GM12878 (cell line): ENCODE measurements around the gene PSMC3. TPM values are rescaled to one million over a fixed set of nuclear protein-coding genes. Genes with fewer than 3 reads are reported as not detected.

ENCODE experiments used
- ATAC-seq: fragments of 200-7000 bp; cut with Tn5 transposase; 3 replicates; pipeline ENCODE4 v1.9.1; 2020; ENCODE audit warnings: mild to moderate bottlenecking, moderate library complexity
- BruUV-seq: library from RNA; stranded (reverse); fragments of 400-500 nt; replicated peaks from 2 replicates; lab custom pipeline; 2021; lab: Mats Ljungman, UMichigan
- CTCF ChIA-PET: fragments of 300-600 bp; sonication (Branson Sonifier 250); formaldehyde crosslinking; extraction: SDS; loops from one replicate; lab custom pipeline; 2021; ENCODE audit warnings: inconsistent platforms; lab: Yijun Ruan, JAX
- POLR2A ChIA-PET: fragments of 350-600 bp; formaldehyde crosslinking; extraction: SDS; loops from one replicate; lab custom pipeline; 2021; ENCODE audit warnings: inconsistent platforms; lab: Charles Lee
- RAD21 ChIA-PET: fragments of 300-600 bp; sonication (Branson Sonifier 250); formaldehyde crosslinking; loops from one replicate; lab custom pipeline; 2023; ENCODE audit warnings: antibody characterized with exemption; ENCODE audit not compliant: unreplicated experiment; lab: Charles Lee
- SMC1A ChIA-PET: fragments of 300-600 bp; sonication (Branson Sonifier 250); formaldehyde crosslinking; loops from one replicate; lab custom pipeline; 2023; ENCODE audit not compliant: unreplicated experiment, uncharacterized antibody; lab: Charles Lee
- DNase-seq: peaks from one replicate; pipeline ENCODE4 v3.0.0-alpha.2; 2011; ENCODE audit warnings: low read depth, low spot score
- FAIRE-seq: peaks from 3 replicates; lab custom pipeline; 2011; peaks lifted over from hg19 to GRCh38; lab: Jason Lieb, UNC
- H2AFZ ChIP-seq: 2 replicates; pipeline ENCODE4 v1.6.0; 2011; ENCODE audit warnings: low read depth, low read length, control low read depth; ENCODE audit not compliant: control insufficient read depth
- H3K27ac ChIP-seq: 2 replicates; pipeline ENCODE4 v1.5.1; 2011; ENCODE audit warnings: control low read depth; ENCODE audit not compliant: control insufficient read depth, insufficient read depth
- H3K27me3 ChIP-seq, 2 experiments: replicated peaks in 1 of 2; 2 replicates each; pipeline versions ENCODE4 v1.6.0 to v1.6.1; 2011; ENCODE audit warnings: low read length in 1 of 2; ENCODE audit not compliant: control insufficient read depth in 2 of 2, insufficient read depth in 2 of 2
- H3K36me3 ChIP-seq, 2 experiments: 2 replicates each; pipeline ENCODE4 v1.5.1; 2011; ENCODE audit warnings: low read length in 1 of 2; ENCODE audit not compliant: control insufficient read depth in 2 of 2, insufficient read depth in 2 of 2
- H3K4me1 ChIP-seq: 2 replicates; pipeline ENCODE4 v1.6.1; 2011; ENCODE audit warnings: mild to moderate bottlenecking, low read length, moderate library complexity, mixed read lengths; ENCODE audit not compliant: control insufficient read depth, insufficient read depth
- H3K4me2 ChIP-seq: 2 replicates; pipeline ENCODE4 v1.6.0; 2011; ENCODE audit warnings: control low read depth; ENCODE audit not compliant: control insufficient read depth, insufficient read depth
- H3K4me3 ChIP-seq: fragments of 200-600 bp; sonication (generic); 2 replicates; pipeline ENCODE4 v1.5.1; 2016
- H3K79me2 ChIP-seq: 2 replicates; pipeline ENCODE4 v1.6.0; 2011; ENCODE audit warnings: low read length; ENCODE audit not compliant: control insufficient read depth, insufficient read depth
- H3K9ac ChIP-seq: 2 replicates; pipeline ENCODE4 v1.8.0; 2011; ENCODE audit warnings: low read length, control low read depth, mixed read lengths; ENCODE audit not compliant: control insufficient read depth, insufficient read depth
- H3K9me3 ChIP-seq: replicated peaks from 3 replicates; pipeline ENCODE4 v1.5.1; 2011; ENCODE audit warnings: mild to moderate bottlenecking, low read length; ENCODE audit not compliant: control insufficient read depth, insufficient read depth
- H4K20me1 ChIP-seq: 2 replicates; pipeline ENCODE4 v1.6.0; 2011; ENCODE audit not compliant: control insufficient read depth, insufficient read depth
- CBX5 ChIP-seq: sonication (generic); IDR thresholded peaks from 2 replicates; pipeline ENCODE4 v1.6.1; 2016; ENCODE audit warnings: low read depth, moderate library complexity, mild to moderate bottlenecking, inconsistent platforms
- E4F1 ChIP-seq: fragments of 450-650 bp; IDR thresholded peaks from 2 replicates; pipeline ENCODE4 v1.6.1; 2018; ENCODE audit warnings: borderline replicate concordance, mild to moderate bottlenecking; ENCODE audit not compliant: partially characterized antibody
- HCFC1 ChIP-seq: fragments of 150-350 bp; IDR thresholded peaks from 2 replicates; pipeline ENCODE4 v1.6.1; 2014; ENCODE audit warnings: low read length
- JUND ChIP-seq: IDR thresholded peaks from 2 replicates; pipeline ENCODE4 v1.6.1; 2012; ENCODE audit warnings: low read depth, mild to moderate bottlenecking, low read length, improper control_type of control experiment, moderate library complexity
- MXI1 ChIP-seq: fragments of 150-350 bp; IDR thresholded peaks from 2 replicates; pipeline ENCODE4 v1.6.1; 2011; ENCODE audit warnings: low read depth, mild to moderate bottlenecking, inconsistent platforms, low read length, improper control_type of control experiment
- NFYB ChIP-seq: IDR thresholded peaks from 2 replicates; pipeline ENCODE4 v1.6.1; 2011; ENCODE audit warnings: low read depth, mild to moderate bottlenecking, low read length, improper control_type of control experiment, moderate library complexity; ENCODE audit not compliant: insufficient read depth
- NKRF ChIP-seq: fragments of 450-650 bp; conservative IDR thresholded peaks from 2 replicates; pipeline ENCODE4 v1.6.1; 2017; ENCODE audit warnings: mild to moderate bottlenecking, moderate library complexity
- NRF1 ChIP-seq: conservative IDR thresholded peaks from 2 replicates; pipeline ENCODE4 v1.6.1; 2011; ENCODE audit warnings: mild to moderate bottlenecking, low read depth, low read length, improper control_type of control experiment
- PBX3 ChIP-seq: IDR thresholded peaks from 2 replicates; pipeline ENCODE4 v1.6.1; 2011; ENCODE audit warnings: mild to moderate bottlenecking, low read depth, low read length, moderate library complexity; ENCODE audit not compliant: insufficient replicate concordance
- RAD21 ChIP-seq: IDR thresholded peaks from 2 replicates; pipeline ENCODE4 v1.6.1; 2011; ENCODE audit warnings: mild to moderate bottlenecking, low read depth, low read length, moderate library complexity; ENCODE audit not compliant: insufficient read depth
- RBBP5 ChIP-seq: fragments of 200-600 bp; sonication (generic); conservative IDR thresholded peaks from 2 replicates; pipeline ENCODE4 v1.6.1; 2016
- SMAD1 ChIP-seq: fragments of 450-650 bp; IDR thresholded peaks from 2 replicates; pipeline ENCODE4 v1.6.1; 2018; ENCODE audit warnings: mild to moderate bottlenecking, low read depth; ENCODE audit not compliant: partially characterized antibody
- SPI1 ChIP-seq: IDR thresholded peaks from 2 replicates; pipeline ENCODE4 v1.6.1; 2011; ENCODE audit warnings: low read depth, mild to moderate bottlenecking, low read length, moderate library complexity, borderline replicate concordance; ENCODE audit not compliant: insufficient read depth
- SREBF1 ChIP-seq: IDR thresholded peaks from 2 replicates; pipeline ENCODE4 v1.6.1; 2012; ENCODE audit warnings: mild to moderate bottlenecking, low read length
- SUZ12 ChIP-seq: fragments of 200-600 bp; sonication (generic); IDR thresholded peaks from one replicate; pipeline ENCODE4 v1.6.1; 2018; ENCODE audit warnings: antibody characterized with exemption, mild to moderate bottlenecking; ENCODE audit not compliant: unreplicated experiment
- YY1 ChIP-seq: IDR thresholded peaks from 2 replicates; pipeline ENCODE4 v1.6.1; 2011; ENCODE audit warnings: low read depth, mild to moderate bottlenecking, low read length
- ZZZ3 ChIP-seq: IDR thresholded peaks from 2 replicates; pipeline ENCODE4 v1.6.1; 2011; ENCODE audit warnings: low read depth; ENCODE audit not compliant: control insufficient read depth, insufficient read length
- WGBS: methylation state at CpG from one replicate; pipeline ENCODE4 v1.1.6; 2016; ENCODE audit warnings: low lambda C conversion rate; ENCODE audit not compliant: insufficient replicate concordance, insufficient coverage; ENCODE audit errors: missing lambda C conversion rate; 5-methylcytosine and 5-hydroxymethylcytosine counted together
- in situ Hi-C: fragments of 300-500 bp; cut with MboI; formaldehyde crosslinking; loops from 9 replicates; pipeline ENCODE4 v1.14.3; 2018; ENCODE audit warnings: mixed read lengths
- intact Hi-C: fragments of 100-400 bp; cut with micrococcal nuclease; formaldehyde crosslinking; loops from one replicate; pipeline ENCODE4 v1.14.2; 2022; ENCODE audit not compliant: unreplicated experiment
- polyA plus RNA-seq, 11 experiments: library from polyadenylated mRNA; depleted of rRNA in 4 of 11; unstranded in 6 of 11; stranded (reverse) in 5 of 11; fragments of >200 nt; fragmentation: Nextera tagmentation in 4 of 11; fragmentation: Illumina TruSeq in 1 of 11; extraction: Ambion mirVana in 4 of 11; extraction: Trizol in 1 of 11; gene quantifications; 1 replicate in 1 of 11; 2 replicates in 10 of 11; pipeline versions ENCODE4 v1.2.1 to v1.2.3, GENCODE V29; 2011 to 2016; ENCODE audit warnings: inconsistent platforms in 2 of 11, missing spikeins in 2 of 11, low read depth in 1 of 11
- total RNA-seq, 4 experiments: library from RNA; depleted of rRNA in 3 of 4; stranded (reverse); fragments of >200 nt in 3 of 4; fragmentation: Illumina TruSeq in 1 of 4; extraction: Trizol in 1 of 4; gene quantifications; 2 replicates each; pipeline versions ENCODE4 v1.2.1 to v1.2.3, GENCODE V29; 2013 to 2021

PSMC3 gene
- total and polyA plus RNA-seq, 10 of the 15 experiments (the other 5 are each of a cell fraction or from before 2014, with no cell fraction given): 39.5 to 289 (median 155) TPM

- no peak overlapping the region for H3K27ac ChIP-seq
- H4K20me1 ChIP-seq: no peaks in the 10 kb centered on the region
- no peaks in the 10 kb centered on the region for H3K9me3 ChIP-seq
- no peaks in the 10 kb centered on the region for H3K79me2 ChIP-seq
- no peaks in the 10 kb centered on the region for H3K27me3 ChIP-seq
- no peak overlapping the region for H3K4me3 ChIP-seq
- BruUV-seq: no TSS peak
- FAIRE-seq: no peak
- no peak for DNase-seq
- no peaks in the 10 kb centered on the region for H3K4me1 ChIP-seq
- in situ Hi-C loops (no loop called here), intact Hi-C loops (no loop called here)
- ChIA-PET CTCF (no interaction called here), SMC1A (no interaction called here), RAD21 (no interaction called here), POLR2A (no interaction called here)
- 65% methylated on average over 12 of the region's 12 CpGs for WGBS
- no peaks in the 10 kb centered on the region for H3K36me3 ChIP-seq
- TF ChIP-seq PBX3 (no peak), SREBF1 (no peak), E4F1 (no peak), ZZZ3 (no peak), NFYB (no peak), MXI1 (no peak), JUND (no peak), NKRF (no peak), SPI1 (no peak), RAD21 (no peak), SMAD1 (no peak), HCFC1 (no peak), NRF1 (no peak), CBX5 (no peak), YY1 (no peak), SUZ12 (no peak), RBBP5 (no peak)
- no peak overlapping the region for H2AFZ ChIP-seq
- no peak overlapping the region for H3K9ac ChIP-seq
- no peak for ATAC-seq
- H3K4me2 ChIP-seq: no peak overlapping the region
These were observed 21.7 kb upstream of the PSMC3 start for GRCh38 chr11:47447906-47448305.
